WTC11 (cell line): Measurements from ENCODE around the gene GNA14.

Source experiments
- TF ChIP-seq, protein P1 (sequence below): sonication (generic); formaldehyde crosslinking; IDR thresholded peaks from 2 replicates; pipeline ENCODE4 v1.8.0; 2022; ENCODE audit warnings: mild to moderate bottlenecking, missing genetic modification reagents
- TF ChIP-seq, protein P2 (sequence below): fragments of 200-600 bp; IDR thresholded peaks from 2 replicates; pipeline ENCODE4 v1.8.0; 2022; ENCODE audit warnings: antibody characterized with exemption
- TF ChIP-seq, protein P3 (sequence below): sonication (generic); formaldehyde crosslinking; IDR thresholded peaks from 2 replicates; pipeline ENCODE4 v1.8.1; 2022; ENCODE audit warnings: low read depth, missing genetic modification reagents, borderline replicate concordance
- TF ChIP-seq, protein P4 (sequence below): sonication (generic); formaldehyde crosslinking; conservative IDR thresholded peaks from 2 replicates; pipeline ENCODE4 v1.8.1; 2023; ENCODE audit warnings: mild to moderate bottlenecking, low read depth, missing genetic modification reagents, moderate library complexity

DNA sequence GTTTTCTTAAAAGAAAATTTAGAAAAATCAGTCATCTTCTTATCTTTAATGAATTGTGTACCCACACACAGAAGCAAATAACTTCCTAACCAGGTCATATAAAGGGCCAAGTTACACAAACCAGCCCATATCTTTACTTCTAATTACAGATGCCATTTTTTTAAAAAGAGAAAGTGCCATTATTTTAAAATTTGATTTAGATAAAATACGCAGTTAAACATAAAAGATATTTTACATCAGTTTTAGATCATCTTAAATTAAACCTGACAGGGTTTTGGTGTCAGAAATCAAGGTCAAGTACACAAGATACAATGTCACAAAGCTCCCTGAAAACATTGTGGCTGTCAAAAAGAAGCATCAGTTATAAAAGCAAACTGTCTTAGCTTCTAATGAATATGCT, 129.4 kb downstream of the GNA14 start:
- TF ChIP-seq, protein P1, sequence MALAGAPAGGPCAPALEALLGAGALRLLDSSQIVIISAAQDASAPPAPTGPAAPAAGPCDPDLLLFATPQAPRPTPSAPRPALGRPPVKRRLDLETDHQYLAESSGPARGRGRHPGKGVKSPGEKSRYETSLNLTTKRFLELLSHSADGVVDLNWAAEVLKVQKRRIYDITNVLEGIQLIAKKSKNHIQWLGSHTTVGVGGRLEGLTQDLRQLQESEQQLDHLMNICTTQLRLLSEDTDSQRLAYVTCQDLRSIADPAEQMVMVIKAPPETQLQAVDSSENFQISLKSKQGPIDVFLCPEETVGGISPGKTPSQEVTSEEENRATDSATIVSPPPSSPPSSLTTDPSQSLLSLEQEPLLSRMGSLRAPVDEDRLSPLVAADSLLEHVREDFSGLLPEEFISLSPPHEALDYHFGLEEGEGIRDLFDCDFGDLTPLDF (CRISPR knock-in tag), result no peak
- TF ChIP-seq, protein P2, sequence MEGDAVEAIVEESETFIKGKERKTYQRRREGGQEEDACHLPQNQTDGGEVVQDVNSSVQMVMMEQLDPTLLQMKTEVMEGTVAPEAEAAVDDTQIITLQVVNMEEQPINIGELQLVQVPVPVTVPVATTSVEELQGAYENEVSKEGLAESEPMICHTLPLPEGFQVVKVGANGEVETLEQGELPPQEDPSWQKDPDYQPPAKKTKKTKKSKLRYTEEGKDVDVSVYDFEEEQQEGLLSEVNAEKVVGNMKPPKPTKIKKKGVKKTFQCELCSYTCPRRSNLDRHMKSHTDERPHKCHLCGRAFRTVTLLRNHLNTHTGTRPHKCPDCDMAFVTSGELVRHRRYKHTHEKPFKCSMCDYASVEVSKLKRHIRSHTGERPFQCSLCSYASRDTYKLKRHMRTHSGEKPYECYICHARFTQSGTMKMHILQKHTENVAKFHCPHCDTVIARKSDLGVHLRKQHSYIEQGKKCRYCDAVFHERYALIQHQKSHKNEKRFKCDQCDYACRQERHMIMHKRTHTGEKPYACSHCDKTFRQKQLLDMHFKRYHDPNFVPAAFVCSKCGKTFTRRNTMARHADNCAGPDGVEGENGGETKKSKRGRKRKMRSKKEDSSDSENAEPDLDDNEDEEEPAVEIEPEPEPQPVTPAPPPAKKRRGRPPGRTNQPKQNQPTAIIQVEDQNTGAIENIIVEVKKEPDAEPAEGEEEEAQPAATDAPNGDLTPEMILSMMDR, result no peak
- TF ChIP-seq, protein P3, sequence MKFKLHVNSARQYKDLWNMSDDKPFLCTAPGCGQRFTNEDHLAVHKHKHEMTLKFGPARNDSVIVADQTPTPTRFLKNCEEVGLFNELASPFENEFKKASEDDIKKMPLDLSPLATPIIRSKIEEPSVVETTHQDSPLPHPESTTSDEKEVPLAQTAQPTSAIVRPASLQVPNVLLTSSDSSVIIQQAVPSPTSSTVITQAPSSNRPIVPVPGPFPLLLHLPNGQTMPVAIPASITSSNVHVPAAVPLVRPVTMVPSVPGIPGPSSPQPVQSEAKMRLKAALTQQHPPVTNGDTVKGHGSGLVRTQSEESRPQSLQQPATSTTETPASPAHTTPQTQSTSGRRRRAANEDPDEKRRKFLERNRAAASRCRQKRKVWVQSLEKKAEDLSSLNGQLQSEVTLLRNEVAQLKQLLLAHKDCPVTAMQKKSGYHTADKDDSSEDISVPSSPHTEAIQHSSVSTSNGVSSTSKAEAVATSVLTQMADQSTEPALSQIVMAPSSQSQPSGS (CRISPR knock-in tag), result no peak
- TF ChIP-seq, protein P4, sequence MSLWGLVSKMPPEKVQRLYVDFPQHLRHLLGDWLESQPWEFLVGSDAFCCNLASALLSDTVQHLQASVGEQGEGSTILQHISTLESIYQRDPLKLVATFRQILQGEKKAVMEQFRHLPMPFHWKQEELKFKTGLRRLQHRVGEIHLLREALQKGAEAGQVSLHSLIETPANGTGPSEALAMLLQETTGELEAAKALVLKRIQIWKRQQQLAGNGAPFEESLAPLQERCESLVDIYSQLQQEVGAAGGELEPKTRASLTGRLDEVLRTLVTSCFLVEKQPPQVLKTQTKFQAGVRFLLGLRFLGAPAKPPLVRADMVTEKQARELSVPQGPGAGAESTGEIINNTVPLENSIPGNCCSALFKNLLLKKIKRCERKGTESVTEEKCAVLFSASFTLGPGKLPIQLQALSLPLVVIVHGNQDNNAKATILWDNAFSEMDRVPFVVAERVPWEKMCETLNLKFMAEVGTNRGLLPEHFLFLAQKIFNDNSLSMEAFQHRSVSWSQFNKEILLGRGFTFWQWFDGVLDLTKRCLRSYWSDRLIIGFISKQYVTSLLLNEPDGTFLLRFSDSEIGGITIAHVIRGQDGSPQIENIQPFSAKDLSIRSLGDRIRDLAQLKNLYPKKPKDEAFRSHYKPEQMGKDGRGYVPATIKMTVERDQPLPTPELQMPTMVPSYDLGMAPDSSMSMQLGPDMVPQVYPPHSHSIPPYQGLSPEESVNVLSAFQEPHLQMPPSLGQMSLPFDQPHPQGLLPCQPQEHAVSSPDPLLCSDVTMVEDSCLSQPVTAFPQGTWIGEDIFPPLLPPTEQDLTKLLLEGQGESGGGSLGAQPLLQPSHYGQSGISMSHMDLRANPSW (CRISPR knock-in tag), result no peak
